Neural progenitor cell (in vitro differentiated cells): ENCODE measurements around the gene HCST. TPM values are rescaled to one million over a fixed set of nuclear protein-coding genes. Genes with fewer than 3 reads are reported as not detected.

Source experiments
- DNase-seq: peaks from one replicate; pipeline ENCODE4 v3.0.0-alpha.2; 2016; ENCODE audit warnings: low spot score
- H2AFZ ChIP-seq: fragments of 200-600 bp; sonication (generic); replicated peaks from 2 replicates; pipeline ENCODE4 v1.6.1; 2016; ENCODE audit warnings: antibody characterized with exemption
- H3F3A ChIP-seq: fragments of 200-600 bp; sonication (generic); 2 replicates; pipeline ENCODE4 v1.6.1; 2016; ENCODE audit warnings: antibody characterized with exemption, low read depth
- H3K27ac ChIP-seq: fragments of 200-600 bp; sonication (generic); 2 replicates; pipeline ENCODE4 v1.5.1; 2016; ENCODE audit warnings: mild to moderate bottlenecking
- H3K27me3 ChIP-seq: fragments of 200-600 bp; sonication (generic); 2 replicates; pipeline ENCODE4 v1.6.1; 2016; ENCODE audit warnings: mild to moderate bottlenecking, moderate library complexity
- H3K36me3 ChIP-seq: fragments of 200-600 bp; sonication (generic); 2 replicates; pipeline ENCODE4 v1.5.1; 2016
- H3K4me1 ChIP-seq: fragments of 200-600 bp; sonication (generic); 2 replicates; pipeline ENCODE4 v1.6.1; 2016; ENCODE audit warnings: mixed run types
- H3K4me2 ChIP-seq: fragments of 200-600 bp; sonication (generic); 2 replicates; pipeline ENCODE4 v1.6.1; 2016
- H3K4me3 ChIP-seq: fragments of 200-600 bp; sonication (generic); 2 replicates; pipeline ENCODE4 v1.5.1; 2016
- H3K79me2 ChIP-seq: fragments of 200-600 bp; sonication (generic); 2 replicates; pipeline ENCODE4 v1.6.1; 2016; ENCODE audit warnings: low read depth
- H3K9ac ChIP-seq: fragments of 200-600 bp; sonication (generic); 2 replicates; pipeline ENCODE4 v1.6.1; 2016
- H3K9me3 ChIP-seq: fragments of 200-600 bp; sonication (generic); 2 replicates; pipeline ENCODE4 v1.5.1; 2016; ENCODE audit warnings: low read depth
- H4K20me1 ChIP-seq: fragments of 200-600 bp; sonication (generic); 2 replicates; pipeline ENCODE4 v1.6.1; 2016; ENCODE audit warnings: low read depth
- H3K27ac Mint-ChIP-seq: 3 replicates; pipeline ENCODE4 v1.8.0; 2021; ENCODE audit warnings: mixed read lengths
- H3K27me3 Mint-ChIP-seq: 2 replicates; pipeline ENCODE4 v1.8.0; 2022; ENCODE audit warnings: low read depth, mild to moderate bottlenecking, inconsistent platforms, moderate library complexity, mixed read lengths; ENCODE audit not compliant: insufficient read depth
- H3K36me3 Mint-ChIP-seq: 3 replicates; pipeline ENCODE4 v1.8.0; 2021; ENCODE audit warnings: mixed read lengths
- H3K4me1 Mint-ChIP-seq: 3 replicates; pipeline ENCODE4 v1.8.0; 2021; ENCODE audit warnings: mixed read lengths
- H3K4me3 Mint-ChIP-seq: 3 replicates; pipeline ENCODE4 v1.8.0; 2021; ENCODE audit warnings: mild to moderate bottlenecking, moderate library complexity, mixed read lengths
- H3K9me3 Mint-ChIP-seq: 3 replicates; pipeline ENCODE4 v1.8.0; 2020; ENCODE audit warnings: mixed read lengths
- EZH2 ChIP-seq: fragments of 200-600 bp; sonication (generic); IDR thresholded peaks from 2 replicates; pipeline ENCODE4 v1.6.1; 2017; ENCODE audit warnings: antibody characterized with exemption, mild to moderate bottlenecking, moderate library complexity
- EZH2phosphoT487 ChIP-seq: fragments of 200-600 bp; sonication (generic); IDR thresholded peaks from 2 replicates; pipeline ENCODE4 v1.6.1; 2017; ENCODE audit warnings: antibody characterized with exemption
- total RNA-seq: library from RNA; depleted of rRNA; stranded (reverse); fragments of >200 nt; gene quantifications from 2 replicates; pipeline ENCODE4 v1.2.3, GENCODE V29; 2015; ENCODE audit warnings: low replicate concordance
- TF ChIP-seq, protein P1 (sequence below): fragments of 200-600 bp; sonication (generic); IDR thresholded peaks from 2 replicates; pipeline ENCODE4 v1.5.1; 2017; ENCODE audit warnings: antibody characterized with exemption, mild to moderate bottlenecking

Gene HCST
- total RNA-seq, 1 donor from 2014 or later, result not detected

DNA sequence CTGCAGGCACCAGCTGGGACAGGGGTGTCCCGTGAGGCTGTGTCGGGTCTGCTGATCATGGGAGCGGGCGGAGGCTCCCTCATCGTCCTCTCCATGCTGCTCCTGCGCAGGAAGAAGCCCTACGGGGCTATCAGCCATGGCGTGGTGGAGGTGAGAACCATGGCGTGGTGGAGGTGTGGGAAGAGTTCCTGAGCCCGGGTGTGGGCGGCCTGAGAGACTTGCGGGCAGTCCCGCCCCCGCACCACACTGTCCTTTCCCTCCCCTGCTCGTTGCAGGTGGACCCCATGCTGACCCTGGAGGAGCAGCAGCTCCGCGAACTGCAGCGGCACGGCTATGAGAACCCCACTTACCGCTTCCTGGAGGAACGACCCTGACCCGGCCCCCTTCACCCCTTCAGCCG lies 23.3 kb upstream of the HCST start:
- Mint-ChIP-seq H3K4me1 (peaks cover 12% of the 10 kb centered on the region), H3K4me3 (no peak overlapping the region), H3K27ac (no peak overlapping the region), H3K27me3 (peaks cover 7% of the 10 kb centered on the region), H3K9me3 (no peaks in the 10 kb centered on the region), H3K36me3 (peaks cover 18% of the 10 kb centered on the region)
- Histone ChIP-seq H4K20me1 (peaks cover 21% of the 10 kb centered on the region), H3K27me3 (no peaks in the 10 kb centered on the region), H3K4me3 (no peak overlapping the region), H3K9me3 (no peaks in the 10 kb centered on the region), H3K4me2 (no peak overlapping the region), H3K9ac (no peak overlapping the region), H3F3A (no peaks in the 10 kb centered on the region), H3K36me3 (no peaks in the 10 kb centered on the region), H3K79me2 (no peaks in the 10 kb centered on the region), H2AFZ (no peak overlapping the region), H3K4me1 (no peaks in the 10 kb centered on the region), H3K27ac (no peak overlapping the region)
- no peak for TF ChIP-seq EZH2phosphoT487
- TF ChIP-seq, protein P1, sequence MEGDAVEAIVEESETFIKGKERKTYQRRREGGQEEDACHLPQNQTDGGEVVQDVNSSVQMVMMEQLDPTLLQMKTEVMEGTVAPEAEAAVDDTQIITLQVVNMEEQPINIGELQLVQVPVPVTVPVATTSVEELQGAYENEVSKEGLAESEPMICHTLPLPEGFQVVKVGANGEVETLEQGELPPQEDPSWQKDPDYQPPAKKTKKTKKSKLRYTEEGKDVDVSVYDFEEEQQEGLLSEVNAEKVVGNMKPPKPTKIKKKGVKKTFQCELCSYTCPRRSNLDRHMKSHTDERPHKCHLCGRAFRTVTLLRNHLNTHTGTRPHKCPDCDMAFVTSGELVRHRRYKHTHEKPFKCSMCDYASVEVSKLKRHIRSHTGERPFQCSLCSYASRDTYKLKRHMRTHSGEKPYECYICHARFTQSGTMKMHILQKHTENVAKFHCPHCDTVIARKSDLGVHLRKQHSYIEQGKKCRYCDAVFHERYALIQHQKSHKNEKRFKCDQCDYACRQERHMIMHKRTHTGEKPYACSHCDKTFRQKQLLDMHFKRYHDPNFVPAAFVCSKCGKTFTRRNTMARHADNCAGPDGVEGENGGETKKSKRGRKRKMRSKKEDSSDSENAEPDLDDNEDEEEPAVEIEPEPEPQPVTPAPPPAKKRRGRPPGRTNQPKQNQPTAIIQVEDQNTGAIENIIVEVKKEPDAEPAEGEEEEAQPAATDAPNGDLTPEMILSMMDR, result no peak
- no peak for TF ChIP-seq EZH2
- DNase-seq, result no peak

GRCh38 chr19:35879770-35880317 lies 22.5 kb upstream of the HCST start:
- H3K9me3 Mint-ChIP-seq, result no peaks in the 10 kb centered on the region
- no peak overlapping the region for H3K27ac Mint-ChIP-seq
- H3K27me3 Mint-ChIP-seq, result peaks cover 7% of the 10 kb centered on the region
- Histone ChIP-seq H3K27ac (no peak overlapping the region), H3F3A (no peaks in the 10 kb centered on the region), H3K9me3 (no peaks in the 10 kb centered on the region), H2AFZ (no peak overlapping the region), H3K4me1 (no peaks in the 10 kb centered on the region), H3K27me3 (no peaks in the 10 kb centered on the region), H3K9ac (no peak overlapping the region), H3K4me3 (no peak overlapping the region), H3K36me3 (no peaks in the 10 kb centered on the region), H3K79me2 (no peaks in the 10 kb centered on the region), H3K4me2 (no peak overlapping the region), H4K20me1 (peaks cover 21% of the 10 kb centered on the region)
- peak; percentile 98 for DNase-seq
- H3K4me3 Mint-ChIP-seq, result peak overlapping the region; percentile 58
- peaks cover 12% of the 10 kb centered on the region for H3K4me1 Mint-ChIP-seq
- TF ChIP-seq, protein P1, result no peak
- TF ChIP-seq EZH2 (no peak), EZH2phosphoT487 (no peak)
- H3K36me3 Mint-ChIP-seq, result peaks cover 16% of the 10 kb centered on the region

- no peaks in the 10 kb centered on the region for H3K4me1 ChIP-seq
- H3K27ac ChIP-seq, result no peak overlapping the region
- H3K27ac Mint-ChIP-seq, result no peak overlapping the region
- TF ChIP-seq, protein P1, result peak; percentile 57
- TF ChIP-seq EZH2 (no peak), EZH2phosphoT487 (no peak)
- H3K36me3 Mint-ChIP-seq, result peaks cover 11% of the 10 kb centered on the region
- peaks cover 16% of the 10 kb centered on the region for H4K20me1 ChIP-seq
- H3K4me3 Mint-ChIP-seq, result no peak overlapping the region
- no peak overlapping the region for H3K9ac ChIP-seq
- peaks cover 7% of the 10 kb centered on the region for H3K27me3 Mint-ChIP-seq
- H3K27me3 ChIP-seq, result no peaks in the 10 kb centered on the region
- no peaks in the 10 kb centered on the region for H3K79me2 ChIP-seq
- no peaks in the 10 kb centered on the region for H3K9me3 Mint-ChIP-seq
- peaks cover 12% of the 10 kb centered on the region for H3K4me1 Mint-ChIP-seq
- H3K36me3 ChIP-seq, result no peaks in the 10 kb centered on the region
- H3K4me2 ChIP-seq, result no peak overlapping the region
- no peak overlapping the region for H2AFZ ChIP-seq
- H3K9me3 ChIP-seq, result no peaks in the 10 kb centered on the region
- H3F3A ChIP-seq, result no peaks in the 10 kb centered on the region
- peak; percentile 42 for DNase-seq
- H3K4me3 ChIP-seq, result no peak overlapping the region
Measured at GRCh38 chr19:35882114-35882832, 20.1 kb upstream of the HCST start.
